Epithelial cell of esophagus (primary cell): ENCODE data around the gene RIMS1.
"Not testable (repeated sequence)": the region's sequence is repeated elsewhere in the genome, so short reads cannot be mapped to it uniquely, and the experiment has no call there.

ENCODE experiments used
- DNase-seq: peaks from one replicate; pipeline ENCODE4 v3.0.0; 2010; ENCODE audit warnings: low read depth
- H3K4me3 ChIP-seq: 2 replicates; pipeline ENCODE4 v1.5.1; 2011; ENCODE audit warnings: mild to moderate bottlenecking, low read length, control low read depth
- CTCF ChIP-seq: IDR thresholded peaks from 2 replicates; pipeline ENCODE4 v1.5.1; 2011; ENCODE audit warnings: low read depth, mild to moderate bottlenecking, low read length, control low read depth, inconsistent platforms; ENCODE audit not compliant: insufficient read depth; ENCODE audit errors: missing control alignments

The RIMS1 gene

GRCh38 chr6:72324591-72324990 lies 438.2 kb downstream of the RIMS1 start:
- no peak overlapping the region for H3K4me3 ChIP-seq
- TF ChIP-seq CTCF: no peak
- DNase-seq: no peak

GRCh38 chr6:72328775-72329174 lies 442.4 kb downstream of the RIMS1 start:
- no peak overlapping the region for H3K4me3 ChIP-seq
- peak; percentile 44 for DNase-seq
- TF ChIP-seq CTCF: no peak

GRCh38 chr6:72335203-72335602 lies 448.9 kb downstream of the RIMS1 start:
- not testable (repeated sequence) for H3K4me3 ChIP-seq, DNase-seq

- TF ChIP-seq CTCF: no peak
- DNase-seq: peak; percentile 31
- H3K4me3 ChIP-seq: no peak overlapping the region
Observed at GRCh38 chr6:72348926-72349325, 462.6 kb downstream of the RIMS1 start.

- no peak overlapping the region for H3K4me3 ChIP-seq
- no peak for TF ChIP-seq CTCF
- DNase-seq: no peak
Observed at GRCh38 chr6:72350296-72350881, 464.0 kb downstream of the RIMS1 start.

- DNase-seq: peak; percentile 92
- no peak for TF ChIP-seq CTCF
- no peak overlapping the region for H3K4me3 ChIP-seq
Observed at GRCh38 chr6:72363844-72364740, 477.7 kb downstream of the RIMS1 start.

GRCh38 chr6:72365773-72366172 lies 479.4 kb downstream of the RIMS1 start:
- H3K4me3 ChIP-seq: no peak overlapping the region
- TF ChIP-seq CTCF: no peak
- no peak for DNase-seq
